ENCODE data around the gene PSD2. TPM values are rescaled to one million over a fixed set of nuclear protein-coding genes. Genes with fewer than 3 reads are reported as not detected.

Gene PSD2
- total RNA-seq, 4 donors from 2014 or later = 0.10 TPM; not detected in 3

GRCh38 chr5:139855451-139855850 is 59.8 kb downstream of the PSD2 start:
- ATAC-seq (no peak), DNase-seq (peak in 1 of 2 donors; percentile 8)
- intact Hi-C loops (cut with DNase I; ENCODE audit: low total_unique reads) (no loop called here), in situ Hi-C loops (cut with MboI; ENCODE audit: low sequenced_read_pairs in 4 of 4) (loop anchor here in 1 of 4 donors (10.0 to 25.0 kb wide), 2 partner anchors 71 to 107 kb away; no protein-coding TSS in a partner anchor)
- H3K9me3 ChIP-seq = no peaks in the 10 kb centered on the region
- TF ChIP-seq POLR2A (IDR thresholded peaks at IDR 0.05) = no peak
- TF ChIP-seq, protein P1, sequence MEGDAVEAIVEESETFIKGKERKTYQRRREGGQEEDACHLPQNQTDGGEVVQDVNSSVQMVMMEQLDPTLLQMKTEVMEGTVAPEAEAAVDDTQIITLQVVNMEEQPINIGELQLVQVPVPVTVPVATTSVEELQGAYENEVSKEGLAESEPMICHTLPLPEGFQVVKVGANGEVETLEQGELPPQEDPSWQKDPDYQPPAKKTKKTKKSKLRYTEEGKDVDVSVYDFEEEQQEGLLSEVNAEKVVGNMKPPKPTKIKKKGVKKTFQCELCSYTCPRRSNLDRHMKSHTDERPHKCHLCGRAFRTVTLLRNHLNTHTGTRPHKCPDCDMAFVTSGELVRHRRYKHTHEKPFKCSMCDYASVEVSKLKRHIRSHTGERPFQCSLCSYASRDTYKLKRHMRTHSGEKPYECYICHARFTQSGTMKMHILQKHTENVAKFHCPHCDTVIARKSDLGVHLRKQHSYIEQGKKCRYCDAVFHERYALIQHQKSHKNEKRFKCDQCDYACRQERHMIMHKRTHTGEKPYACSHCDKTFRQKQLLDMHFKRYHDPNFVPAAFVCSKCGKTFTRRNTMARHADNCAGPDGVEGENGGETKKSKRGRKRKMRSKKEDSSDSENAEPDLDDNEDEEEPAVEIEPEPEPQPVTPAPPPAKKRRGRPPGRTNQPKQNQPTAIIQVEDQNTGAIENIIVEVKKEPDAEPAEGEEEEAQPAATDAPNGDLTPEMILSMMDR (IDR thresholded peaks at IDR 0.05 in 4 of 5, conservative IDR thresholded peaks at IDR 0.05 in 1 of 5) = no peak
- H3K27me3 ChIP-seq = no peaks in the 10 kb centered on the region
- H3K4me3 ChIP-seq = no peak overlapping the region
- H3K27ac ChIP-seq = no peak overlapping the region
- no peaks in the 10 kb centered on the region for H3K4me1 ChIP-seq
- H3K36me3 ChIP-seq = peaks cover 0 to 29% of the 10 kb centered on the region in 2 donors

GRCh38 chr5:139855946-139856540 is 60.4 kb downstream of the PSD2 start:
- DNase-seq (no peak), ATAC-seq (no peak)
- no peak overlapping the region for H3K27ac ChIP-seq
- H3K9me3 ChIP-seq = no peaks in the 10 kb centered on the region
- in situ Hi-C loops (cut with MboI; ENCODE audit: low sequenced_read_pairs in 4 of 4) (loop anchor here in 1 of 4 donors (10.0 to 25.0 kb wide), 2 partner anchors 71 to 106 kb away; no protein-coding TSS in a partner anchor), intact Hi-C loops (cut with DNase I; ENCODE audit: low total_unique reads) (no loop called here)
- H3K36me3 ChIP-seq = peaks cover 0 to 26% of the 10 kb centered on the region in 2 donors
- no peaks in the 10 kb centered on the region for H3K27me3 ChIP-seq
- H3K4me1 ChIP-seq = no peaks in the 10 kb centered on the region
- TF ChIP-seq, protein P1 (IDR thresholded peaks at IDR 0.05 in 4 of 5, conservative IDR thresholded peaks at IDR 0.05 in 1 of 5) = no peak
- TF ChIP-seq POLR2A (IDR thresholded peaks at IDR 0.05) = no peak
- no peak overlapping the region for H3K4me3 ChIP-seq

- DNase-seq (no peak), ATAC-seq (no peak)
- H3K27ac ChIP-seq = no peak overlapping the region
- TF ChIP-seq, protein P1 (IDR thresholded peaks at IDR 0.05 in 4 of 5, conservative IDR thresholded peaks at IDR 0.05 in 1 of 5) = no peak
- no peak for TF ChIP-seq POLR2A (IDR thresholded peaks at IDR 0.05)
- no peak overlapping the region for H3K4me3 ChIP-seq
- H3K4me1 ChIP-seq = no peaks in the 10 kb centered on the region
- peaks cover 0 to 19% of the 10 kb centered on the region in 2 donors for H3K36me3 ChIP-seq
- H3K27me3 ChIP-seq = no peaks in the 10 kb centered on the region
- H3K9me3 ChIP-seq = no peaks in the 10 kb centered on the region
- in situ Hi-C loops (cut with MboI; ENCODE audit: low sequenced_read_pairs in 4 of 4) (loop anchor here in 1 of 4 donors (10.0 to 25.0 kb wide), 2 partner anchors 72 to 106 kb away; no protein-coding TSS in a partner anchor), intact Hi-C loops (cut with DNase I; ENCODE audit: low total_unique reads) (no loop called here)
Measured at GRCh38 chr5:139856714-139857113, 61.1 kb downstream of the PSD2 start.

GRCh38 chr5:139859013-139859412 is 63.4 kb downstream of the PSD2 start:
- Histone ChIP-seq H3K4me1 (peaks cover 6 to 10% of the 10 kb centered on the region in 2 donors), H3K4me3 (no peak overlapping the region), H3K36me3 (no peaks in the 10 kb centered on the region), H3K27me3 (no peaks in the 10 kb centered on the region), H3K9me3 (no peaks in the 10 kb centered on the region), H3K27ac (no peak overlapping the region)
- ATAC-seq (no peak), DNase-seq (no peak)
- intact Hi-C loops (cut with DNase I; ENCODE audit: low total_unique reads) = no loop called here
- TF ChIP-seq, protein P1 (IDR thresholded peaks at IDR 0.05 in 4 of 5, conservative IDR thresholded peaks at IDR 0.05 in 1 of 5) = no peak
- TF ChIP-seq POLR2A (IDR thresholded peaks at IDR 0.05) = no peak
- in situ Hi-C loops (cut with MboI; ENCODE audit: low sequenced_read_pairs in 4 of 4) = loop anchor here in 1 of 4 donors (10.0 to 25.0 kb wide), 2 partner anchors 74 to 103 kb away; no protein-coding TSS in a partner anchor

Measured in gastrocnemius medialis (tissue), 4 donors.